ENCODE measurements around the gene CDC42SE2. TPM values are rescaled to one million over a fixed set of nuclear protein-coding genes. Genes with fewer than 3 reads are reported as not detected.
"Not testable (repeated sequence)": the region's sequence is repeated elsewhere in the genome, so short reads cannot be mapped to it uniquely, and the experiment has no call there.

CDC42SE2 gene
- total RNA-seq, 1 donor from 2014 or later: 19.4 TPM

DNA sequence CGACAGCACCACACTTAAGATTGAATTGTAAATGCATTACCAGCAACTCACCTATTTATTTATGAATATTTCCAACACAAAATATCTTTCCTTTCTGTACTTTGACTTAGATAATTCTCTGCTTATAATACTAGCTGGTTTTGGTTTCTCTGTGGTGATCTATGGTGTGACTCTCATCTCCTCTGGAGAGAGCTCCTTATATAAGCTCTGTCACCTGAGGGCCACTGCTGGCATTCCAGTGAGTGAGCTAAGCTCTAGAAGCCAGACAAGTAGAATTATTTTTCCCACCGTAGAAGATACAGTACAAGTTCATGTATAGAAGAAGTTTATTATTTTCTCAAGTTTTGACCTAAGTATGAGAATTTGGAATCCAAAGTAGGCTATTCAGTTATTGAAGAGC, 111.5 kb downstream of the CDC42SE2 start:
- Histone ChIP-seq H3K9me3 (no peaks in the 10 kb centered on the region), H3K27me3 (no peaks in the 10 kb centered on the region), H3K4me3 (no peak overlapping the region), H3K27ac (no peak overlapping the region), H3K36me3 (no peaks in the 10 kb centered on the region), H3K4me1 (peaks cover 16% of the 10 kb centered on the region)
- DNase-seq (ENCODE audit: extremely low spot score in 2 of 2): no peak
- TF ChIP-seq POLR2A (IDR thresholded peaks at IDR 0.05): no peak
- TF ChIP-seq, protein P1, sequence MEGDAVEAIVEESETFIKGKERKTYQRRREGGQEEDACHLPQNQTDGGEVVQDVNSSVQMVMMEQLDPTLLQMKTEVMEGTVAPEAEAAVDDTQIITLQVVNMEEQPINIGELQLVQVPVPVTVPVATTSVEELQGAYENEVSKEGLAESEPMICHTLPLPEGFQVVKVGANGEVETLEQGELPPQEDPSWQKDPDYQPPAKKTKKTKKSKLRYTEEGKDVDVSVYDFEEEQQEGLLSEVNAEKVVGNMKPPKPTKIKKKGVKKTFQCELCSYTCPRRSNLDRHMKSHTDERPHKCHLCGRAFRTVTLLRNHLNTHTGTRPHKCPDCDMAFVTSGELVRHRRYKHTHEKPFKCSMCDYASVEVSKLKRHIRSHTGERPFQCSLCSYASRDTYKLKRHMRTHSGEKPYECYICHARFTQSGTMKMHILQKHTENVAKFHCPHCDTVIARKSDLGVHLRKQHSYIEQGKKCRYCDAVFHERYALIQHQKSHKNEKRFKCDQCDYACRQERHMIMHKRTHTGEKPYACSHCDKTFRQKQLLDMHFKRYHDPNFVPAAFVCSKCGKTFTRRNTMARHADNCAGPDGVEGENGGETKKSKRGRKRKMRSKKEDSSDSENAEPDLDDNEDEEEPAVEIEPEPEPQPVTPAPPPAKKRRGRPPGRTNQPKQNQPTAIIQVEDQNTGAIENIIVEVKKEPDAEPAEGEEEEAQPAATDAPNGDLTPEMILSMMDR (IDR thresholded peaks at IDR 0.05): no peak
- no peak for TF ChIP-seq POLR2AphosphoS5 (IDR thresholded peaks at IDR 0.05; ENCODE audit: insufficient read depth in 1 of 2, low read depth in 1 of 2)
- intact Hi-C loops (cut with DNase I): no loop called here

DNA sequence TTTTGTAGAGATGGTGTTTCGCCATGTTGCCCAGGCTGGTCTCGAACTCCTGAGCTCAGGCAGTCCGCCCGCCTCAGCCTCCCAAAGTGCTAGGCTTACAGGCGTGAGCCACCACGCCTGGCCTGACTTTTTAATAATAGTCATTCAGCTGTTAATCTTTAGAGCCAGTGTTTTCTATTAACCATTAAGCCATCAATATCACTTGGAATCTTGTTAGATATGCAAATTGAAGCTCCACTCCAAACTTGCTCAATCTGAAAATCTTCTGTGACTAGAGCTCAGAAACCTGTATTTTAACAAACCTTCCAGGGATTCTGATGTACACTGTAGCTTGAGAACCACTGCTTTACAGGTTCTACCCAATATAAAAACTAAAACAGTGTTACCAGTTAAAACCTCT, 113.5 kb downstream of the CDC42SE2 start:
- Histone ChIP-seq H3K27ac (no peak overlapping the region), H3K9me3 (no peaks in the 10 kb centered on the region), H3K27me3 (no peaks in the 10 kb centered on the region), H3K4me1 (peaks cover 16% of the 10 kb centered on the region), H3K4me3 (no peak overlapping the region), H3K36me3 (no peaks in the 10 kb centered on the region)
- intact Hi-C loops (cut with DNase I): no loop called here
- TF ChIP-seq POLR2A (IDR thresholded peaks at IDR 0.05): no peak
- TF ChIP-seq, protein P1 (IDR thresholded peaks at IDR 0.05): no peak
- no peak for TF ChIP-seq POLR2AphosphoS5 (IDR thresholded peaks at IDR 0.05; ENCODE audit: insufficient read depth in 1 of 2, low read depth in 1 of 2)
- no peak for DNase-seq (ENCODE audit: extremely low spot score in 2 of 2)

DNA sequence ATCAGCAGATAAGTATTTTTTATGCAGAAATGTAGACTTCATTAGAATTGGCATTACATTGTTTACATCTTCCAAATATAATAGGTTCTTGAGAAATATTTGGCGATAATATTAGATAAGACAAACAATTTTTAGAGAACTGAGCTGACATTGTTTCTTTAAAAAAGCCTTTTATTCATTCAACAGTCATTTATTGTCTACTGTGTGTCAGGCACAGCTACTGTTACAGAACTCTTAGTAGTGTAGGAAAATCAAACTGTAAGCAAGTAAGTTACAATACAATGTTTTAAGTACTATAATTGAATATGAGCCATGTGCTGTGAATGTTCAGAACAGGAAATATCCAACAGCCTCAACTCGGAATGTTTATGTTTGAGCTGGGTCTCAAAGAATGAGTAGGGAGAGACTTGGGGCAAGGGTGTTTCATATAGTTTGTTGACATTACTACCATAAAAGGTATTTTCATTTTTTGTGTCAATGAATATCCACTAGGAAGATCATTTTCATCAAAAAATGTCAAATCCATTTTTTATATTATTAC, 114.0 kb downstream of the CDC42SE2 start:
- intact Hi-C loops (cut with DNase I): no loop called here
- H3K36me3 ChIP-seq: no peaks in the 10 kb centered on the region
- H3K27me3 ChIP-seq: no peaks in the 10 kb centered on the region
- no peak overlapping the region for H3K4me3 ChIP-seq
- no peaks in the 10 kb centered on the region for H3K9me3 ChIP-seq
- no peak overlapping the region for H3K27ac ChIP-seq
- TF ChIP-seq, protein P1 (IDR thresholded peaks at IDR 0.05): no peak
- TF ChIP-seq POLR2A (IDR thresholded peaks at IDR 0.05): no peak
- no peak for TF ChIP-seq POLR2AphosphoS5 (IDR thresholded peaks at IDR 0.05; ENCODE audit: insufficient read depth in 1 of 2, low read depth in 1 of 2)
- no peak for DNase-seq (ENCODE audit: extremely low spot score in 2 of 2)
- peaks cover 16% of the 10 kb centered on the region for H3K4me1 ChIP-seq

DNA sequence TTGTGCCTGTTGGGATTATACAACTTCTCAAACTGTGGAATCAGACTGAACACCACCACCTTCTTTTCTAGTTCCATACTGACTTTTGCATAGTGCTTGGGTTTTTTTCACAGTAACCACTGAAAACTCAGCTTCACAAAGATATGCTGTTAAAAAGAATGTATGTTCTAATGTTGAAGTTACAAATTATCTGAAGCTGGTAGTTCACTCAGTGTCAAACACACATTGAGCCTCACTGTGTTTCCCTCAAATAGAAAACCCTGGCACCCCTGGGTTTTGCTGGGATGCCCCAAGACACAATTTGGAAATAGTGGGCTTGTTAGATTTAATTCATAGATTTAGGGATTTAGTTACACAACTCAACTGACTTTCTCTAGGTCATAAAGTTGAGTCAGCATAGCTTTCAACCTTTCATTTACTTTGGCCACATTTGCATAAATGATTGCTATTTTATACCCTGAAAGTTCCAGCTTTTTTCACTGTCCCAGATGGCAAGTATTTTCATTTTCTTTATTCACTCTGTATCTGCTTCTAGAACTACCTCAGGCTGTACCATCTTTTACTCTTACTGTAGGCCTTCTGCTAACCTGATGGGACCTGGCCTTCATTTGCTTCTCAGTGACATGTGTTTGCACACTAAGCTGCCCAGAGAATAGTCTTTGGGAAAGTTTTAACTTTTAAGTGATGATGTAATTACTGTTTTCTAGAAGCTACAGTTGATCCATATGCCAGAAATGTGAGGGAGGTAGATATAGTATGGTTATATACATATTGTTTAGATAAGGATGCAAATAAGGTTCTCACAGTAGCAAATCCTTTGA, 115.1 kb downstream of the CDC42SE2 start:
- intact Hi-C loops (cut with DNase I): no loop called here
- Histone ChIP-seq H3K9me3 (no peaks in the 10 kb centered on the region), H3K36me3 (no peaks in the 10 kb centered on the region), H3K4me1 (peaks cover 16% of the 10 kb centered on the region), H3K27me3 (no peaks in the 10 kb centered on the region), H3K4me3 (no peak overlapping the region), H3K27ac (peak overlapping the region; percentile 50)
- TF ChIP-seq, protein P1 (IDR thresholded peaks at IDR 0.05): no peak
- TF ChIP-seq POLR2AphosphoS5 (IDR thresholded peaks at IDR 0.05; ENCODE audit: insufficient read depth in 1 of 2, low read depth in 1 of 2): no peak
- no peak for TF ChIP-seq POLR2A (IDR thresholded peaks at IDR 0.05)
- DNase-seq (ENCODE audit: extremely low spot score in 2 of 2): no peak

DNA sequence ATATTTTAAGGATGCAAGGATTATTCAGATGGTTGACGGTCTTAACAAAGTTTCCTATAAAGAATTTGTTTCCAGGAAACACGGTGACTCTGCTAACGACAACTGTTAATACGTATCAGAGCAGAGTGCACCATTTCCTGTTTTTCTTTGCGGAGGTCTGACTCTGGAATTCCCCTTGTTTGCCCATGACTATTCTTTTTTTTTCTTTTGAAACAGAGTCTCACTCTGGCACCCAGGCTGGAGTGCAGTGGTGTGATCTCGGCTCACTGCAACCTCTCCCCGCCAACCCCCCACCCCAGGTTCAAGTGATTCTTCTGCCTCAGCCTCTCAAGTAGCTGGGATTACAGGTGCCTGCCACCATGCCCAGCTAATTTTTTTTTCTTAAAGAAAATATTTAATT, 115.9 kb downstream of the CDC42SE2 start:
- Histone ChIP-seq H3K9me3 (no peaks in the 10 kb centered on the region), H3K4me1 (peaks cover 16% of the 10 kb centered on the region), H3K27me3 (no peaks in the 10 kb centered on the region), H3K27ac (peak overlapping the region; percentile 50), H3K4me3 (no peak overlapping the region), H3K36me3 (no peaks in the 10 kb centered on the region)
- intact Hi-C loops (cut with DNase I): no loop called here
- DNase-seq (ENCODE audit: extremely low spot score in 2 of 2): no peak
- no peak for TF ChIP-seq POLR2A (IDR thresholded peaks at IDR 0.05)
- TF ChIP-seq, protein P1 (IDR thresholded peaks at IDR 0.05): no peak
- TF ChIP-seq POLR2AphosphoS5 (IDR thresholded peaks at IDR 0.05; ENCODE audit: insufficient read depth in 1 of 2, low read depth in 1 of 2): no peak

DNA sequence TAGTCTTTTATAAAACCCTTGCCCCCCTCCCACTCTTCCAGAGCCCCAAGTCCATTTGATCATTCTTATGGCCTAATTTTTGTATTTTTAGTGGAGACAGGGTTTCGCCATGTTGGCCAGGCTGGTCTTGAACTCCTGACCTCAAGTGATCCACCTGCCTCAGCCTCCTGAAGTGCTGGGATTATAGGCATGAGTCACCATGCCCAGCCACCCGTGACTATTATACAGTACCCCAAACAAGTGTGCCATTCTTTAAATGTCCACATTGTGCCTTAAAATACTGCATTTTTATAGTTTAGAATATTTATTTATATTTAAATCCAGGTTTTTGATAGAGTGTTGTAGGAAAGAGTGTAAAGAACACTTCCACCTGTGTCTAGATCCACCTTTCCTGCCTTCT, 116.4 kb downstream of the CDC42SE2 start:
- Histone ChIP-seq H3K4me1 (peaks cover 16% of the 10 kb centered on the region), H3K27ac (peak overlapping the region; percentile 35)
- H3K4me3 ChIP-seq; H3K36me3 ChIP-seq; H3K9me3 ChIP-seq; H3K27me3 ChIP-seq; intact Hi-C loops (cut with DNase I); DNase-seq (ENCODE audit: extremely low spot score in 2 of 2): not testable (repeated sequence)
